Colonic mucosa (tissue), 4 donors: ENCODE measurements around the gene SLC16A6. TPM values are rescaled to one million over a fixed set of nuclear protein-coding genes. Genes with fewer than 3 reads are reported as not detected.
A peak's percentile ranks its signal among the peaks of the same experiment; 100 is the strongest.
"Not testable (repeated sequence)": the region's sequence is repeated elsewhere in the genome, so short reads cannot be mapped to it uniquely, and the experiment has no call there.

Experiments
- DNase-seq: peaks from one replicate; pipeline ENCODE4 v3.0.0-alpha.2; 2020
- H3K27ac ChIP-seq: fragments of 200-600 bp; one replicate; pipeline ENCODE4 v1.8.0; 2021
- H3K27me3 ChIP-seq: fragments of 200-600 bp; one replicate; pipeline ENCODE4 v1.8.0; 2021
- H3K36me3 ChIP-seq: fragments of 200-600 bp; one replicate; pipeline ENCODE4 v1.8.0; 2021
- H3K4me1 ChIP-seq: fragments of 200-600 bp; one replicate; pipeline ENCODE4 v1.8.0; 2021; ENCODE audit warnings: mild to moderate bottlenecking
- H3K4me3 ChIP-seq: fragments of 200-600 bp; one replicate; pipeline ENCODE4 v1.8.0; 2021
- H3K9ac ChIP-seq, 2 donors: one replicate each; pipeline ENCODE4 v1.7.0; 2013; ENCODE audit warnings: control low read depth in 2 of 2, low read depth in 2 of 2, low read length in 2 of 2
- H3K9me3 ChIP-seq: fragments of 200-600 bp; one replicate; pipeline ENCODE4 v1.8.0; 2021
- intact Hi-C: fragments of 100-400 bp; cut with DNase I; formaldehyde crosslinking; loops from one replicate; pipeline ENCODE4 v1.14.1; 2022
- total RNA-seq, 2 donors: library from RNA; stranded (reverse); fragmentation: NEBNext Ultra II Directional in 1 of 2; extraction: Animal tissue kit (Norgen Biotek cat#: 25700) in 1 of 2; gene quantifications; one replicate each; pipeline ENCODE4 v1.2.1, GENCODE V29; 2021
- TF ChIP-seq, protein P1 (sequence below): fragments of 200-600 bp; IDR thresholded peaks from one replicate; pipeline ENCODE4 v1.8.0; 2022; ENCODE audit warnings: antibody characterized with exemption, mild to moderate bottlenecking
- donor health status: healthy.
- donor health status: DM: no; HTN: no; CAD: no.
- donor health status: DM: no; HTN: no; CAD: no.

The SLC16A6 gene
- total RNA-seq, 2 donors from 2014 or later, result 0.15 to 0.19 TPM

DNA sequence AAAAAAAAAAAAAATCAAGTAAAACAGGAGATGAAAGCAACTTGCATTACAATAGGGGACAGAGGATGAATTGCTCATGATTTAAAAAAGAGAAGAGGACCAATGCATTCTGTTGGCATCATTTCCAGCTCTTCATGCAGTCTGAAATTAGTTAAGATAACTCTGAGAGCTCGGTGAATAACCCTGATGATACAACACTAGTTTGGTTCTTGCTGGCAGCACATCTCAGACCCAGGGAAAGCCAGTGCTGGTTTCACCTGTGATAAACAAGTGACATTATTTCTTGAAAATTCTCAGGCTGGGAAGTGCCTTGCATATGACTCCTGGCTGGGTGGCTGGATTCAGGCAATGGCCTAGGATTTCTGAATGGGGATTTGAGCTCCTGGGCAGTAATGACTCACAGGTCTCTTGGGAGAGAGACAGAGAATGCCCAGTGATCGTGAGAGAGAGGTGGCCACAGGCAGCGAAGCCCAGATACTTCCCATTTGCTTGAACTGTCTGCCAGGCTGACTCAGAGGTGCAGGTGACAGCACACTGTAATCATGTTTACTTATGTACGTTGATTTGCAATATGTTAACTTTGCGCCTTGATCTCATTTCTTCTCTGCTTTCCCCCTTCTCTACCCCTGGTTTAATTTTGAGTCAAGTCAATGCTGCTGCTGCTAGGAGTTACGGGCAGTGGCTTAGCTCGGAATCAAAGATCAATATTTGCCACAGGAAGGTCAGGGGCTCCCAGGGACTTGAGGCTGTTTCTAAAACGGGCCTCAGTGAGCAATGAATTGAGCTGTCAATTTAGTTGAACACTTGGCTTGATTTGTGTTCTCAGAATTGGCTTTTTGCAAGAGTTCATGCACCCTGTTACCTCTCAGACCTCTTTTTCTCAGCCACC, 27.4 kb upstream of the SLC16A6 start:
- no peak overlapping the region for H3K4me3 ChIP-seq
- no peak overlapping the region for H3K9ac ChIP-seq
- H3K9me3 ChIP-seq, result no peaks in the 10 kb centered on the region
- no peak for DNase-seq
- no peaks in the 10 kb centered on the region for H3K4me1 ChIP-seq
- intact Hi-C loops, result no loop called here
- H3K27ac ChIP-seq, result no peak overlapping the region
- TF ChIP-seq, protein P1, sequence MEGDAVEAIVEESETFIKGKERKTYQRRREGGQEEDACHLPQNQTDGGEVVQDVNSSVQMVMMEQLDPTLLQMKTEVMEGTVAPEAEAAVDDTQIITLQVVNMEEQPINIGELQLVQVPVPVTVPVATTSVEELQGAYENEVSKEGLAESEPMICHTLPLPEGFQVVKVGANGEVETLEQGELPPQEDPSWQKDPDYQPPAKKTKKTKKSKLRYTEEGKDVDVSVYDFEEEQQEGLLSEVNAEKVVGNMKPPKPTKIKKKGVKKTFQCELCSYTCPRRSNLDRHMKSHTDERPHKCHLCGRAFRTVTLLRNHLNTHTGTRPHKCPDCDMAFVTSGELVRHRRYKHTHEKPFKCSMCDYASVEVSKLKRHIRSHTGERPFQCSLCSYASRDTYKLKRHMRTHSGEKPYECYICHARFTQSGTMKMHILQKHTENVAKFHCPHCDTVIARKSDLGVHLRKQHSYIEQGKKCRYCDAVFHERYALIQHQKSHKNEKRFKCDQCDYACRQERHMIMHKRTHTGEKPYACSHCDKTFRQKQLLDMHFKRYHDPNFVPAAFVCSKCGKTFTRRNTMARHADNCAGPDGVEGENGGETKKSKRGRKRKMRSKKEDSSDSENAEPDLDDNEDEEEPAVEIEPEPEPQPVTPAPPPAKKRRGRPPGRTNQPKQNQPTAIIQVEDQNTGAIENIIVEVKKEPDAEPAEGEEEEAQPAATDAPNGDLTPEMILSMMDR, result no peak
- H3K27me3 ChIP-seq, result no peaks in the 10 kb centered on the region
- H3K36me3 ChIP-seq, result no peaks in the 10 kb centered on the region

DNA sequence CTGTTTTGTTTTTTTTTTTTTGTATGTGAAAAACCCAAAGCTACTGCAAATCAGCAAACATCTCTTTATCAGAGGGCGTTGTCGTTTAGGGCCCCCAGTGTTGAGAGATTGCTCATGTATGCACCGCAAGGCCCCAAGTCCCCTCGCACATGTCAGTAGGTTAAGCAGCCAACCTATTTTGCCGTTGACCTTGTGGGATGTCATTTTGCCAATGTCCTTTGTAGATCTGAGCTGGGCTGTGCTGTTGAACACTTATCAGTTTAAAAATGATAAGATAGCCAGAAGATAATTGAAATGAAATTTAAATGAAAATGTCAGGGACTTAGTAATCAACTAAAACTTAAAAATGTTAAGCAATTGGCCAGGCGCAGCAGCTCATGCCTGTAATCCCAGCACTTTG, 26.5 kb upstream of the SLC16A6 start:
- no peak for DNase-seq
- TF ChIP-seq, protein P1, result no peak
- Histone ChIP-seq H3K9me3 (no peaks in the 10 kb centered on the region), H3K36me3 (no peaks in the 10 kb centered on the region), H3K27me3 (no peaks in the 10 kb centered on the region), H3K4me3 (no peak overlapping the region), H3K9ac (no peak overlapping the region), H3K4me1 (no peaks in the 10 kb centered on the region), H3K27ac (no peak overlapping the region)
- intact Hi-C loops, result no loop called here

DNA sequence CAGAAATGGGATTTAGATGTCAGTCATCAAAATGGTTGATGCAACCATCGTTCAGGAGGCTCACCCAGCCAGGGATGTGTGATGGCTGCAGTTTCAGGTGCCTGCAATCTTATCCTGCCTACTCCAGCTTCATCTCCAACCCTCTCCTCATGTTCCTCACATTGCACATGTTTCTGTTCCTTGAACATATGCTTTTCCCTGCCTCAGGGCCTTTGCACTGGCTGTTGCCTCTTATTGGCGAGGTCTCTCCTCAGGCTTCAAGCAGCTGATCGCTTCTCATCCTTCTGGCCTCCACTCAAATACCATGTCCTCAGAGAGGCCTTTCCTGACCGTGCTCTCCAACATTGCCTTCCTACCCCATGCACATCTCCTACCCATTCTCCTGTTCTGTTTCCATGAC, 25.0 kb upstream of the SLC16A6 start:
- no peaks in the 10 kb centered on the region for H3K27me3 ChIP-seq
- DNase-seq, result no peak
- H3K4me1 ChIP-seq, result no peaks in the 10 kb centered on the region
- intact Hi-C loops, result no loop called here
- no peaks in the 10 kb centered on the region for H3K36me3 ChIP-seq
- H3K9ac ChIP-seq, result no peak overlapping the region
- H3K27ac ChIP-seq, result no peak overlapping the region
- TF ChIP-seq, protein P1, result no peak
- H3K9me3 ChIP-seq, result no peaks in the 10 kb centered on the region
- no peak overlapping the region for H3K4me3 ChIP-seq

DNA sequence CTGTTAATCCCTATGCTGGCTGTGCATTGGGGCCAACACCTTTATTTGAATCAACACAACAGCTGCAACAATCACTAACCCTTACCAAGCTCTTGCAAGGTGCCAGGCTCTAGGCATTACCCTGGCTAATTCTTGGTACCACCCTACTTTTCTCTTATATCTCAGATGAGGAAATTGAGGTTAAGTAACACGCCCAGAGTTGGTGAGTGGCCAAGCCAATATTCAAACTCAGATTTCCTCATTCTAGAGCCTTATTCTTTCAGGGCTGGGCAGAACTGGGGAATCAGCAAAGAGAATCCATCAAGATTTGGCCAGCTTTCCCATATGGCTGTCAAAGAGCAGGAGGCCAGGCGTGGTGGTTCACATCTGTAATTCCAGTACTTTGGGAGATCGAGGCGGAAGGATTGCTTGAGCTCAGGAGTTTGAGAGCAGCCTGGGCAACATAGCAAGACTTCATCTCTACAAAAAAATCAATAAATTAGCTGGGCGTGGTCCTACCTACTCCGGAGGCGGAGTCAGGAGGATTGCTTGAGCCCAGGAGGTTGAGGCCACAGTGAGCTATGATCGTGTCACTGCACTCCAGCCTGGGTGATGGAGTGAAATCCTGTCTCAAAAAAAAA, 24.1 kb upstream of the SLC16A6 start:
- H3K9me3 ChIP-seq, result no peaks in the 10 kb centered on the region
- TF ChIP-seq, protein P1, result no peak
- DNase-seq, result peak; percentile 21
- no peaks in the 10 kb centered on the region for H3K4me1 ChIP-seq
- H3K27me3 ChIP-seq, result no peaks in the 10 kb centered on the region
- no peak overlapping the region for H3K4me3 ChIP-seq
- no peak overlapping the region for H3K9ac ChIP-seq
- no peaks in the 10 kb centered on the region for H3K36me3 ChIP-seq
- intact Hi-C loops, result no loop called here
- no peak overlapping the region for H3K27ac ChIP-seq

DNA sequence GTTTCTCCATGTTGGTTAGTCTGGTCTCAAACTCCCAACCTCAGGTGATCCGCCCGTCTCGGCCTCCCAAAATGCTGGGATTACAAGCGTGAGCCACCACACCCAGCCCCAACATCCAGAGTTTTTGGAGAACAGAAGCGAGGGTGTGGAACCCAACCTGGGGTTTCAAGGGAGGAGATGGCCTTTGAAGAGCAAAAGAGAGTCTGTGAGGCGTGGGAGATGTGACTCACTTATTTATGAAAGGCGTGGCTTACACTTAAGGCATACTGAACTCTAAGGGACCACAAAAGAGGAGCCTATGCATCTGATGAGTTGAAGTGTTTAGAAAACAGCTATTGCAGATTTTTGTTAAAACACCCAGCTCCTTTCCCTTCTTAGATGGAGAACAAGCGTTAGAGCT, 19.2 kb upstream of the SLC16A6 start:
- no peak overlapping the region for H3K9ac ChIP-seq
- DNase-seq, result no peak
- no peaks in the 10 kb centered on the region for H3K4me1 ChIP-seq
- H3K27me3 ChIP-seq, result no peaks in the 10 kb centered on the region
- H3K36me3 ChIP-seq, result no peaks in the 10 kb centered on the region
- H3K4me3 ChIP-seq, result no peak overlapping the region
- TF ChIP-seq, protein P1, result no peak
- no peak overlapping the region for H3K27ac ChIP-seq
- H3K9me3 ChIP-seq, result no peaks in the 10 kb centered on the region
- intact Hi-C loops, result no loop called here

DNA sequence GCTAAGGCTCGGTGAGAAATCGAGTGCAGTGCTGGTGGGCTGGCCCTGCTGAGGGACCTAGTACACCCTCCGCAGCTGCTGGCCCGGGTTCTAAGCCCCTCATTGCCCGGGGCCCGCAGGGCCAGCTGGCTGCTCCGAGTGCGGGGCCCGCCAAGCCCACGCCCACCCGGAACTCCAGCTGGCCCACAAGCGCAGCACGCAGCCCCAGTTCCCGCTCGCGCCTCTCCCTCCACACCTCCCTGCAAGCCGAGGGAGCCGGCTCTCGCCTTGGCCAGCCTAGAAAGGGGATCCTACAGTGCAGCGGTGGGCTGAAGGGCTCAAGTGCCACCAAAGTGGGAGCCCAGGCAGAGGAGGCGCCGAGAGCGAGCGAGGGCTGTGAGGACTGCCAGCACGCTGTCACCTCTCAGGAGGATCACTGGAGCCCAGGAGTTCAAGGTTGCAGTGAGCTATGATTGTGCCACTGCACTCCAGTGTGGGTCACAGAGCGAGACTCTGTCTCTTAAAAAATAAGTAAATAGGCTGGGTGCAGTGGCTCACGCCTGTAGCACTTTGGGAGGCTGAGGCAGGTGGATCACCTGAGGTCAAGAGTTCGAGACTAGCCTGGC, 18.2 kb upstream of the SLC16A6 start:
- intact Hi-C loops, H3K9ac ChIP-seq, H3K4me1 ChIP-seq, H3K27me3 ChIP-seq, H3K36me3 ChIP-seq, H3K27ac ChIP-seq, DNase-seq, H3K9me3 ChIP-seq, H3K4me3 ChIP-seq: not testable (repeated sequence)

DNA sequence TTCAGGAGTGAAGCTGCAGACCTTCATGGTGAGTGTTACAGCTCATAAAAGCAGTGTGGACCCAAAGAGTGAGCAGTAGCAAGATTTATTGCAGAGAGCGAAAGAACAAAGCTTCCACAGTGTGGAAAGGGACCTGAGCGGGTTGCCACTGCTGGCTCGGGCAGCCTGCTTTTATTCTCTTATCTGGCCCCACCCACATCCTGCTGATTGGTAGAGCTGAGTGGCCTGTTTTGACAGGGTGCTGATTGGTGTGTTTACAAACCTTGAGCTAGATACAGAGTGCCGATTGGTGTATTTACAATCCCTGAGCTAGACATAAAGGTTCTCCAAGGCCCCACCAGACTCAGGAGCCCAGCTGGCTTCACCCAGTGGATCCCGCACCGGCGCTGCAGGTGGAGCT, 17.6 kb upstream of the SLC16A6 start:
- DNase-seq, H3K9ac ChIP-seq, H3K4me3 ChIP-seq, H3K36me3 ChIP-seq, H3K9me3 ChIP-seq, H3K27ac ChIP-seq, H3K4me1 ChIP-seq, intact Hi-C loops, H3K27me3 ChIP-seq: not testable (repeated sequence)
